Adrenal gland (tissue), 5 donors: ENCODE data around the gene ARHGEF11.

Experiments
- CTCF ChIP-seq, 6 experiments: fragments of 450-650 bp in 4 of 6; fragments of 200-600 bp in 2 of 6; sonication (generic) in 1 of 6; IDR thresholded peaks; 1 replicate in 5 of 6; 2 replicates in 1 of 6; pipeline versions ENCODE4 v1.5.1 to v1.8.0; 2016 to 2021; ENCODE audit warnings: antibody characterized with exemption in 6 of 6, mild to moderate bottlenecking in 2 of 6, moderate library complexity in 1 of 6
- POLR2A ChIP-seq, 2 donors: fragments of 450-650 bp; IDR thresholded peaks; one replicate each; pipeline ENCODE4 v1.6.1; 2017; ENCODE audit warnings: antibody characterized with exemption in 2 of 2, mild to moderate bottlenecking in 2 of 2, moderate library complexity in 1 of 2
- donor health status: DM: no; HTN: no; CAD: no.

GRCh38 chr1:156973417-156973816, 72.1 kb downstream of the ARHGEF11 start:
- TF ChIP-seq CTCF (IDR thresholded peaks at IDR 0.05), result no peak
- no peak for TF ChIP-seq POLR2A (IDR thresholded peaks at IDR 0.05)
